Measurements from ENCODE around the gene SMIM35.

GRCh38 chr11:117962826-117963225 lies 123.9 kb downstream of the SMIM35 start:
- TF ChIP-seq ZNF423 (tag by site-specific recombination; IDR thresholded peaks at IDR 0.05) = no peak
- TF ChIP-seq CTCF (tag by site-specific recombination; IDR thresholded peaks at IDR 0.05) = no peak
- TF ChIP-seq ZNF791 (tag by site-specific recombination; IDR thresholded peaks at IDR 0.05) = no peak
- no peak for TF ChIP-seq ZNF639 (tag by site-specific recombination; IDR thresholded peaks at IDR 0.05)
- TF ChIP-seq ZNF274 (IDR thresholded peaks at IDR 0.05; ENCODE audit: low read length) = no peak
- no peak for TF ChIP-seq ZNF274 (tag by site-specific recombination; IDR thresholded peaks at IDR 0.05; ENCODE audit: borderline replicate concordance)
- TF ChIP-seq PBX3 (CRISPR knock-in tag; IDR thresholded peaks at IDR 0.05) = no peak
- TF ChIP-seq YY1 (tag by site-specific recombination; IDR thresholded peaks at IDR 0.05) = no peak
- TF ChIP-seq IKZF3 (tag by site-specific recombination; IDR thresholded peaks at IDR 0.05) = no peak
- no peak for TF ChIP-seq ZNF239 (tag by site-specific recombination; IDR thresholded peaks at IDR 0.05)
